Spleen (tissue), 7 donors: ENCODE measurements around the gene FOXF1.

Source experiments
- POLR2A ChIP-seq, 3 donors: fragments of 450-650 bp; IDR thresholded peaks; one replicate each; pipeline ENCODE4 v1.5.1; 2017; ENCODE audit warnings: antibody characterized with exemption in 3 of 3, mild to moderate bottlenecking in 1 of 3
- POLR2AphosphoS5 ChIP-seq, 3 donors: sonication (generic); formaldehyde crosslinking; IDR thresholded peaks; one replicate each; pipeline ENCODE4 v1.5.1; 2017; ENCODE audit warnings: antibody characterized with exemption in 3 of 3
- TF ChIP-seq, protein P1 (sequence below), 11 experiments: fragments of 200-600 bp in 7 of 11; fragments of 450-650 bp in 4 of 11; sonication (generic) in 4 of 11; IDR thresholded peaks in 8 of 11; conservative IDR thresholded peaks in 3 of 11; 1 replicate in 7 of 11; 2 replicates in 4 of 11; pipeline versions ENCODE4 v1.4.0 to v1.8.0; 2016 to 2021; ENCODE audit warnings: antibody characterized with exemption in 11 of 11, inconsistent platforms in 4 of 11, mild to moderate bottlenecking in 1 of 11
- donor health status: DM: no; HTN: no; CAD: no; lungs with moderate emphysema.
- donor health status: DM: no; HTN: no; CAD: no.
- donor health status: DM: no; HTN: no; CAD: no.

DNA sequence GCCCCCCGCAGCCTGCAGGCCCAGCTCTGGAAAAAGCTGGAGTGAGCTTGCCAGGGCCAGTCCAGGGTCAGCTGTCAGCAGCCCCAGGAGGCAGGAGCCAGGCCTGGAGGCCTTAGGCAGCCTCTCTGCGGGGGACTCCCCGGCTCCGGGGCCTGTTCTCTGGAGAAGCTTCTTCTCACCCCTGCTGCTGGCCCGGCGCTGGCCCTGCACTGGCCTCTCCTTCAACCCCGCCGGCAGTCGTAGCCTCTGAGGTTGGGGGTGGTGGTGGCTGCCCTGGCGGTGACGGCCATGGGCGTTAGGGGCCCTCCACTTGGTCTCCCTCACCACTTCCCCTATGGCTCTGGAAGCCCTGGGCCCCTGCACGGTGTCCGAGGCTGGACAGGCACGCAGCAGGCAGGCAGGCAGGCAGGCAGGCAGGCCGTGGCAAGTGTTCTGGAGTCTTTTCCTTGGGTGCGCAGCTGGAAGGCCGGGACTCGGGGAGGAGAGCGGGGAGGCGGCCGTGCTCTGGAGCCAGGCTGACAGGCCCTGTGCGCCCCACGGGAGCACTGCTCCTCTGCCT lies 2.1 kb downstream of the FOXF1 start:
- TF ChIP-seq POLR2AphosphoS5 (IDR thresholded peaks at IDR 0.05) (no peak), POLR2A (IDR thresholded peaks at IDR 0.05) (no peak)
- TF ChIP-seq, protein P1, sequence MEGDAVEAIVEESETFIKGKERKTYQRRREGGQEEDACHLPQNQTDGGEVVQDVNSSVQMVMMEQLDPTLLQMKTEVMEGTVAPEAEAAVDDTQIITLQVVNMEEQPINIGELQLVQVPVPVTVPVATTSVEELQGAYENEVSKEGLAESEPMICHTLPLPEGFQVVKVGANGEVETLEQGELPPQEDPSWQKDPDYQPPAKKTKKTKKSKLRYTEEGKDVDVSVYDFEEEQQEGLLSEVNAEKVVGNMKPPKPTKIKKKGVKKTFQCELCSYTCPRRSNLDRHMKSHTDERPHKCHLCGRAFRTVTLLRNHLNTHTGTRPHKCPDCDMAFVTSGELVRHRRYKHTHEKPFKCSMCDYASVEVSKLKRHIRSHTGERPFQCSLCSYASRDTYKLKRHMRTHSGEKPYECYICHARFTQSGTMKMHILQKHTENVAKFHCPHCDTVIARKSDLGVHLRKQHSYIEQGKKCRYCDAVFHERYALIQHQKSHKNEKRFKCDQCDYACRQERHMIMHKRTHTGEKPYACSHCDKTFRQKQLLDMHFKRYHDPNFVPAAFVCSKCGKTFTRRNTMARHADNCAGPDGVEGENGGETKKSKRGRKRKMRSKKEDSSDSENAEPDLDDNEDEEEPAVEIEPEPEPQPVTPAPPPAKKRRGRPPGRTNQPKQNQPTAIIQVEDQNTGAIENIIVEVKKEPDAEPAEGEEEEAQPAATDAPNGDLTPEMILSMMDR (IDR thresholded peaks at IDR 0.05 in 8 of 11, conservative IDR thresholded peaks at IDR 0.05 in 3 of 11), result no peak
